Measurements from ENCODE around the gene CEP164.

DNA sequence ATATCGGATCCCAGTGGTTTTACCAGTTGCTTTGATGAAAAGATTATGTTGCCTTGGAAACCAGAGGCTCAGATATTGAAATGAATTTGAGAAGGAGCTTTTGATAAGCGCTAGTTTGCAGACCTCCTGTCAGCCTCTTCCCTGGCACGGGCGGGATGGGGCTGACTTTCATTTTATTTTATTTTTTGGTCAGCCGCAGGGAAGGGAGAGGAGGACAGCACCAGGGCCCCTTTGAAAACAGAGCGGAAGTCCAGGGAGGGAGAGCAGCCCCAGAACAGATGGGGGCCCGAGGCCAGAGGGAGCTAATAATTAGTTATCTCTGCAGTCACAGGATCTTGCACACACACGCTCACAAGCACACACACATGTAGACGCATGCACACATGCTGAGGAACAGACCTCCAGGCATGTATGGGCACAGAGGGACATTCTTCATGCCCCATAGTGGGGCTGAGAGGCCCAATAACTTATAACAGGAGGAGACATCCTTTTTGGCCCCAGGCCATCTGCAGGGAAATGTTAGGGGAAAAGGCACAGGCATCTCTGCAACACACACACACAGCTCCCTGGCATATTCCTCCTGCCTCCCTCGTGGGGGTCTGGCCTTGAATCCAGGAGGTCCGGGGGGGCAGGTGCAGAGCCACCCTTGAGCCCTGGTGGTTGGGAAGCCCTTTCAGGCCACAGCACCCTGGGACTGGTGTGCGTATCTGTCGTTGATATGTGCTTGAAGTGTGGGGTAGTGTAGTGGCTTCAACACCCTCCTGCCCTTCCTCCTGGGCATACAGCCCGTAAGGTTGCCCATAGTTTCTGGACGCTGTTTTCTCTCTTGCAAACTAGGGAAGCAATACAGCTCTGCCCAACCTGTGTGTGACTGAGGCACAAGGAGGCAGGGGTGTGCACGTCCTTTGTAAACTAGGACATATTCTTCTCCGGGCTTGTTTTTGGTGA lies 117.3 kb downstream of the CEP164 start:
- TF ChIP-seq, protein P1, sequence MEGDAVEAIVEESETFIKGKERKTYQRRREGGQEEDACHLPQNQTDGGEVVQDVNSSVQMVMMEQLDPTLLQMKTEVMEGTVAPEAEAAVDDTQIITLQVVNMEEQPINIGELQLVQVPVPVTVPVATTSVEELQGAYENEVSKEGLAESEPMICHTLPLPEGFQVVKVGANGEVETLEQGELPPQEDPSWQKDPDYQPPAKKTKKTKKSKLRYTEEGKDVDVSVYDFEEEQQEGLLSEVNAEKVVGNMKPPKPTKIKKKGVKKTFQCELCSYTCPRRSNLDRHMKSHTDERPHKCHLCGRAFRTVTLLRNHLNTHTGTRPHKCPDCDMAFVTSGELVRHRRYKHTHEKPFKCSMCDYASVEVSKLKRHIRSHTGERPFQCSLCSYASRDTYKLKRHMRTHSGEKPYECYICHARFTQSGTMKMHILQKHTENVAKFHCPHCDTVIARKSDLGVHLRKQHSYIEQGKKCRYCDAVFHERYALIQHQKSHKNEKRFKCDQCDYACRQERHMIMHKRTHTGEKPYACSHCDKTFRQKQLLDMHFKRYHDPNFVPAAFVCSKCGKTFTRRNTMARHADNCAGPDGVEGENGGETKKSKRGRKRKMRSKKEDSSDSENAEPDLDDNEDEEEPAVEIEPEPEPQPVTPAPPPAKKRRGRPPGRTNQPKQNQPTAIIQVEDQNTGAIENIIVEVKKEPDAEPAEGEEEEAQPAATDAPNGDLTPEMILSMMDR (IDR thresholded peaks at IDR 0.05; ENCODE audit: low read depth, low read length): no peak
- no peak for TF ChIP-seq EZH2phosphoT487 (IDR thresholded peaks at IDR 0.05; ENCODE audit: low read depth)

All from OCI-LY3 (cell line).